ENCODE data around the gene PDE6C.

Gene PDE6C

GRCh38 chr10:93594518-93594917, 17.8 kb upstream of the PDE6C start:
- TF ChIP-seq CTCF (IDR thresholded peaks at IDR 0.05) = no peak
- Histone ChIP-seq H3K27me3 (peaks cover 16% of the 10 kb centered on the region), H3K4me3 (ENCODE audit: low read depth in 1 of 2, low read length in 1 of 2) (no peak overlapping the region), H3K27ac (no peak overlapping the region), H3K36me3 (no peaks in the 10 kb centered on the region), H3K4me1 (ENCODE audit: control insufficient read depth in 1 of 2, insufficient read depth in 1 of 2, low read depth in 1 of 2, low read length in 1 of 2) (no peaks in the 10 kb centered on the region), H3K9me3 (no peaks in the 10 kb centered on the region)

DNA sequence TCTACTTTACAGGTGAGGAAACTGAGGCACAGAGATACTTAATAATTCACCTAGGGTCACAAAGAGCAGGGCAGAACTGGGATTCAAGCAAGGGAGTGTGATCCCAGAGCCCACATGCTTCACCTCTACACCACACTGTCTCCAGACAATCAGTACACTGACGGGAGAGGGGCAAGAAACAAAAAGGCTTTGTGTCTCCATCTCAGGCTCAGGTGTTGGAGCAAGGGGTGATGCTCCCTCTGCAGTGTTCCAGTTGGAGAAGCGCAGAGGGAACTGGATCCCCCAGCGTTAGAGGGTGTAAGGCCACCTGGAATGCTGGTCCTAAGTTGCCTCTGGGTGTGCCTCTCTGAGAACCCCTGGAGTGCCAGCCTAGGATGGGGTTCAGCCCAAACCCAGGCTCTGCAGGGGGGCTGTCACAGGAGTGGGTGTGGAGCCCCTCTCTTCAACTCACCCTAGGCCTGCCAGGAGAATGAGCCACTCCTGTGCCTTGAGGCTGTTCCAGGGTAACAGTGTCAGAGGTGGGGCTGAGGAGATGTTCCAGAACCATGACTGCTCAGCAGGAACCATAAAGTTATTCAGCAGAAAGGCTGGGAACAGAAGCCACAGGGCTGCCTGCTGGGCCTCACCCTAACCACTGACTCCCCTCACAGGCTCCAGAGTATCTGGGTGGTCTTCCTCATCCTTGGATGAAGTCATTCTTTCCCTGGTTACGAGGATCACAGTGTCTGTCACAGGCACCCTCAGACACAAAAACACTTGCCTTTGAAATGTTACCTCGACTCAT, 16.8 kb upstream of the PDE6C start:
- Histone ChIP-seq H3K9me3 (no peaks in the 10 kb centered on the region), H3K4me3 (ENCODE audit: low read depth in 1 of 2, low read length in 1 of 2) (no peak overlapping the region), H3K4me1 (ENCODE audit: control insufficient read depth in 1 of 2, insufficient read depth in 1 of 2, low read depth in 1 of 2, low read length in 1 of 2) (no peaks in the 10 kb centered on the region), H3K36me3 (no peaks in the 10 kb centered on the region), H3K27ac (no peak overlapping the region), H3K27me3 (peaks cover 26% of the 10 kb centered on the region)
- no peak for TF ChIP-seq CTCF (IDR thresholded peaks at IDR 0.05)

GRCh38 chr10:93596539-93596938, 15.8 kb upstream of the PDE6C start:
- H3K4me3 ChIP-seq (ENCODE audit: low read depth in 1 of 2, low read length in 1 of 2) = no peak overlapping the region
- peaks cover 0 to 5% of the 10 kb centered on the region in 2 experiments for H3K4me1 ChIP-seq (ENCODE audit: control insufficient read depth in 1 of 2, insufficient read depth in 1 of 2, low read depth in 1 of 2, low read length in 1 of 2)
- peaks cover 36% of the 10 kb centered on the region for H3K27me3 ChIP-seq
- no peaks in the 10 kb centered on the region for H3K9me3 ChIP-seq
- no peaks in the 10 kb centered on the region for H3K36me3 ChIP-seq
- no peak overlapping the region for H3K27ac ChIP-seq
- TF ChIP-seq CTCF (IDR thresholded peaks at IDR 0.05) = no peak

DNA sequence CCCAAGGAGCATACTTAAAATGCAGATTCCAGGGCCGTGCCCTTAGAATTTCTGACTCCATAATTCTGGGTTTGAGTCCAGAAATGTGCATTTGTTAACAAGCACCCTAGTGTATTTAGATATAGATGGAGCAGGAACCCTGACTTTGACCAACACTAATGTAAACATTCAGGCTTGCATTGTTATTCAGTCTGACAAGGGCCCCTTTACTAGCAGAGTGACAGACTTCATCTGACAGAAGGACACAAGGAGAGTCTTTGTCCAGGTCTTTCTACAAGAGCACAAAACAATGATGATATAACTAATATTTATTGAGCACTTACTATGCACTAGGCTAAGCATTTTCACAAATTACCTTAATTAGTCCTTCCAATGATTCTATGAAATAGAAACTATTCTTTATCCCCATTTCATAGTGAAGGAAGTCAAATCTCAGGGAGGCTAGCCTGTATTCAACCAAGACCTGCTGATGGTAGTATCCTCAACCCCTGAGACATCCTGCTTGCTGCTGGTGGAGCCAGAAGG, 15.2 kb upstream of the PDE6C start:
- H3K9me3 ChIP-seq = no peaks in the 10 kb centered on the region
- TF ChIP-seq CTCF (IDR thresholded peaks at IDR 0.05) = no peak
- no peaks in the 10 kb centered on the region for H3K36me3 ChIP-seq
- no peak overlapping the region for H3K27ac ChIP-seq
- peaks cover 42% of the 10 kb centered on the region for H3K27me3 ChIP-seq
- peaks cover 0 to 5% of the 10 kb centered on the region in 2 experiments for H3K4me1 ChIP-seq (ENCODE audit: control insufficient read depth in 1 of 2, insufficient read depth in 1 of 2, low read depth in 1 of 2, low read length in 1 of 2)
- no peak overlapping the region for H3K4me3 ChIP-seq (ENCODE audit: low read depth in 1 of 2, low read length in 1 of 2)

DNA sequence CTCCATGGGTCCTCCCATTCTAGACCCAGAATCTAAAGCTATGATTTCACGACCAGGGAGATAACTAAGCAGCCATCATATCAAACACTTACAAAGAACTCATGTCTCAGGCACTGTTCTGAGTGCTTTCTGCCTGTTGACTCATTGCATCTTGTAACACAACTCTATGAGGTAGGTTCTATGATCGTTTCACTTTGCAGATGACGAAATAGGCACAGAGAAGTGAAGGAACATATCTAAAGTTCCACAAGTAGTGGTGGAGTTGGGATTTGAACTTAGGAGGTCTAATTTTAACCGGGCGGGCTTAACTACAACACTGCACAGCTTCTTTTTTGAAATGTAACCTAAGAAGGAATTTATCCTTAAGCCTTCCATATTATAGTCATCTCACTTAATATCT, 14.2 kb upstream of the PDE6C start:
- Histone ChIP-seq H3K4me3 (ENCODE audit: low read depth in 1 of 2, low read length in 1 of 2) (no peak overlapping the region), H3K27me3 (peaks cover 52% of the 10 kb centered on the region), H3K9me3 (no peaks in the 10 kb centered on the region), H3K4me1 (ENCODE audit: control insufficient read depth in 1 of 2, insufficient read depth in 1 of 2, low read depth in 1 of 2, low read length in 1 of 2) (peaks cover 0 to 5% of the 10 kb centered on the region in 2 experiments), H3K27ac (no peak overlapping the region), H3K36me3 (no peaks in the 10 kb centered on the region)
- TF ChIP-seq CTCF (IDR thresholded peaks at IDR 0.05) = no peak

Data from neutrophil (primary cell).